ENCODE data around the gene SIGLEC7. TPM values are rescaled to one million over a fixed set of nuclear protein-coding genes. Genes with fewer than 3 reads are reported as not detected.

The SIGLEC7 gene
- total and polyA plus RNA-seq, 3 donors from 2014 or later: 0.79 to 2.0 (median 1.2) TPM

DNA sequence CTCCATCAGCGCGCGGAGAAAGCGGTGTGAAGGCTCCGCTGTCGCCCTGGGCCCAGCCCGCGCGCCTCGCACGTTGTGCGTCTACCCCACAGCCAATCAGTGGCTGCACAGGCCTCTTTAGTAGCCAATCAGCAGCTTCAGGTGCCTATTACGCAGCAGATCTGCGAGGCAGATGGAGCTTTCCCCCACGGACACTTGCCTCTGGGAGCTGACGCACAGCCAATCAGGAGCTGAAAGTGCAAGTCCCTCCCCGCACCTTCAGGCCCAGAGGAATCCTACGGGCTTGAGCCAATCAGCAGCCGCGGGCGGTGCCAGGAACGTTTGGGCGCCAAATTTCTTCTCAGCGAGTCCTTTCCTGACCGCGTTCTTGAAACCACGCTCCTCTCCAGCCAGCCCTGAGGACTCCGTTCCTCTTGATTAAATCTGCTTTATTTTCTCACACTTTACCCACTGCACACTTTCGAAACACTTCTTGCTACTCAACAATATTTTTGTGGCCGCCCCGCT lies 39.9 kb downstream of the SIGLEC7 start:
- TF ChIP-seq, protein P1, sequence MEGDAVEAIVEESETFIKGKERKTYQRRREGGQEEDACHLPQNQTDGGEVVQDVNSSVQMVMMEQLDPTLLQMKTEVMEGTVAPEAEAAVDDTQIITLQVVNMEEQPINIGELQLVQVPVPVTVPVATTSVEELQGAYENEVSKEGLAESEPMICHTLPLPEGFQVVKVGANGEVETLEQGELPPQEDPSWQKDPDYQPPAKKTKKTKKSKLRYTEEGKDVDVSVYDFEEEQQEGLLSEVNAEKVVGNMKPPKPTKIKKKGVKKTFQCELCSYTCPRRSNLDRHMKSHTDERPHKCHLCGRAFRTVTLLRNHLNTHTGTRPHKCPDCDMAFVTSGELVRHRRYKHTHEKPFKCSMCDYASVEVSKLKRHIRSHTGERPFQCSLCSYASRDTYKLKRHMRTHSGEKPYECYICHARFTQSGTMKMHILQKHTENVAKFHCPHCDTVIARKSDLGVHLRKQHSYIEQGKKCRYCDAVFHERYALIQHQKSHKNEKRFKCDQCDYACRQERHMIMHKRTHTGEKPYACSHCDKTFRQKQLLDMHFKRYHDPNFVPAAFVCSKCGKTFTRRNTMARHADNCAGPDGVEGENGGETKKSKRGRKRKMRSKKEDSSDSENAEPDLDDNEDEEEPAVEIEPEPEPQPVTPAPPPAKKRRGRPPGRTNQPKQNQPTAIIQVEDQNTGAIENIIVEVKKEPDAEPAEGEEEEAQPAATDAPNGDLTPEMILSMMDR (IDR thresholded peaks at IDR 0.05): no peak
- TF ChIP-seq POLR2A (IDR thresholded peaks at IDR 0.05): no peak

DNA sequence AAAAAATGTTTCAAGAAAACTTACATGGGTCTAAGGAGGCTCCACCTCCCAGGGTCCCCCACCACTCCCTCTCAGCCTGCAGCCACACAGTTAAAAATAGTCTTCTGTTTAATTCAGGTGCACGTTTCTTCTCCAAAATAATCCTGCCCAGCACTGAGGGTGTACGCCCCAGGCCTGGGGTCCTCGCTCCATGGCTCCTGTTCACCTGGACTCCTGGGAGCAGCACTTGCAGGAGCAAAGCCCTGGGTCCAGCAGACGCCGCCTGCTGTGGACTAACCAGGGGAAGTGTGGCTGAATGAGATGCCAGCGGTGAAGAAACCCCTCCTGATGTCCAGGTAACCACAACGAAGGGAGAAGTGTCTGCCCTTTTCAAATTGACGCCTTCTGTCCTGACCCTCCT lies 41.5 kb downstream of the SIGLEC7 start:
- whole genome bisulfite sequencing, 2 donors: 79 to 86% methylated on average over 8 of the region's 8 CpGs
- intact Hi-C loops (cut with DNase I; ENCODE audit: low total_unique reads): no loop called here
- H3K36me3 ChIP-seq (ENCODE audit: low read depth, missing control alignments): no peaks in the 10 kb centered on the region
- H3K9me3 ChIP-seq: no peaks in the 10 kb centered on the region
- H3K4me1 ChIP-seq: peaks cover 23% of the 10 kb centered on the region
- no peaks in the 10 kb centered on the region for H3K27me3 ChIP-seq
- TF ChIP-seq POLR2A (IDR thresholded peaks at IDR 0.05): no peak
- TF ChIP-seq, protein P1 (IDR thresholded peaks at IDR 0.05): no peak
- H3K27ac ChIP-seq: no peak overlapping the region
- H3K4me3 ChIP-seq: no peak overlapping the region
- no peak for DNase-seq

More for the DNA sequence above, 39.9 kb downstream of the SIGLEC7 start:
- H3K36me3 ChIP-seq (ENCODE audit: low read depth, missing control alignments): no peaks in the 10 kb centered on the region
- no peaks in the 10 kb centered on the region for H3K27me3 ChIP-seq
- intact Hi-C loops (cut with DNase I; ENCODE audit: low total_unique reads): no loop called here
- peaks cover 30% of the 10 kb centered on the region for H3K4me1 ChIP-seq
- peak; percentile 93 for DNase-seq
- H3K9me3 ChIP-seq: no peaks in the 10 kb centered on the region
- H3K27ac ChIP-seq: peak overlapping the region in 1 of 2 donors; percentile 30
- WGBS, 2 donors: 50 to 60% methylated on average over 26 to 31 of the region's 31 CpGs
- H3K4me3 ChIP-seq: peak overlapping the region; percentile 42 to 52

DNA sequence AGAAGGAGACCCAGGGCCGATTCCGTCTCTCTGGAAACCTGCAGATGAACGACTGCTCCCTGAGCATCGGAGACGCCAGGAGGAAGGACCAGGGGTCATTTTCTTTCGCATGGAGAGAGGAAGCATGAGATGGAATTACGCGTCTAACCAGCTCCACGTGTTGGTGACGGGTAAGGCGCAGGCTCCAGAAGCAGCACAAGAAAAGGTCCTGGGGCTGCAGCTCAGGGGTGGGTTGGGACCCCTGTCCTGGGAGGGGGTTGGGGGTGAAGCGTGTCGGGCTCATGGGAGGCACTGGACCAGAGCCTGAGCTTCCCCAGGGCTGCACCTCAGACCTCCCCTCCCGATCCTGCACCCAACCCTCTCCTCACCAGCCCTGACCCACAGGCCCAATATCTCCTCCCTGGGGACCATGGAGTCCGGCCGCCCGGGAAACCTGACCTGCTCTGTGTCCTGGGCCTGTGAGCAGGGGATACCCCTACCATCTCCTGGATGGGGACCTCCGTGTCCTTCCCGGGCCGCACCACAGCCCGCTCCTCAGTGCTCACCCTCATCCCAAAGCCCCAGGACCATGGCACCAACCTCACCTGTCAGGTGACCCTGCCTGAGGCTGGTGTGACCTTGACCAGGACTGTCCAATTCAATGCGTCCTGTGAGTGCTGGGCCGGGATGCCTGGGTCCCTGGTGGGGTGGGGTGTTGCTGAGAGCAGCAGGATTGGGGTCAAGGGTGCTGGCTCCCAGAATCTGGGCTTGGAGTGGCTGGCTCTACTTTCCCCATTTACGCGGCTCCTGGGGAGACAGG lies 43.2 kb downstream of the SIGLEC7 start:
- no peak for TF ChIP-seq POLR2A (IDR thresholded peaks at IDR 0.05)
- TF ChIP-seq, protein P1 (IDR thresholded peaks at IDR 0.05): no peak
- H3K27ac ChIP-seq: no peak overlapping the region
- H3K4me3 ChIP-seq: no peak overlapping the region
- no peak for DNase-seq
- 89 to 90% methylated on average over 13 to 25 of the region's 25 CpGs for WGBS, 2 donors
- no peaks in the 10 kb centered on the region for H3K27me3 ChIP-seq
- intact Hi-C loops (cut with DNase I; ENCODE audit: low total_unique reads): no loop called here
- peaks cover 7% of the 10 kb centered on the region for H3K4me1 ChIP-seq
- no peaks in the 10 kb centered on the region for H3K36me3 ChIP-seq (ENCODE audit: low read depth, missing control alignments)
- no peaks in the 10 kb centered on the region for H3K9me3 ChIP-seq

- Histone ChIP-seq H3K36me3 (ENCODE audit: low read depth, missing control alignments) (no peaks in the 10 kb centered on the region), H3K4me3 (no peak overlapping the region), H3K27ac (no peak overlapping the region), H3K9me3 (no peaks in the 10 kb centered on the region), H3K27me3 (no peaks in the 10 kb centered on the region), H3K4me1 (peaks cover 4% of the 10 kb centered on the region)
- WGBS, 2 donors: 82 to 100% methylated on average over 5 of the region's 5 CpGs
- TF ChIP-seq, protein P1 (IDR thresholded peaks at IDR 0.05): no peak
- TF ChIP-seq POLR2A (IDR thresholded peaks at IDR 0.05): no peak
- intact Hi-C loops (cut with DNase I; ENCODE audit: low total_unique reads): no loop called here
- no peak for DNase-seq
Measured at GRCh38 chr19:51185868-51186215, 43.7 kb downstream of the SIGLEC7 start.
